ENCODE data around the gene SP7.

Gene SP7

GRCh38 chr12:53327435-53328042 is 8.6 kb downstream of the SP7 start:
- TF ChIP-seq TAF1 (IDR thresholded peaks at IDR 0.05; ENCODE audit: borderline replicate concordance, low read depth, low read length) = no peak
- TF ChIP-seq POLR2AphosphoS5 (IDR thresholded peaks at IDR 0.05; ENCODE audit: low read depth, low read length) = no peak
- TF ChIP-seq POLR2A (IDR thresholded peaks at IDR 0.05; ENCODE audit: low read depth, low read length) = no peak
- DNase-seq (ENCODE audit: insufficient read length) (no peak), FAIRE-seq (no peak)

- DNase-seq (ENCODE audit: insufficient read length) (no peak), FAIRE-seq (no peak)
- no peak for TF ChIP-seq POLR2A (IDR thresholded peaks at IDR 0.05; ENCODE audit: low read depth, low read length)
- no peak for TF ChIP-seq POLR2AphosphoS5 (IDR thresholded peaks at IDR 0.05; ENCODE audit: low read depth, low read length)
- TF ChIP-seq TAF1 (IDR thresholded peaks at IDR 0.05; ENCODE audit: borderline replicate concordance, low read depth, low read length) = no peak
These were observed 9.5 kb downstream of the SP7 start for GRCh38 chr12:53326460-53327185.

GRCh38 chr12:53325511-53326061 is 10.6 kb downstream of the SP7 start:
- DNase-seq (ENCODE audit: insufficient read length) (no peak), FAIRE-seq (no peak)
- TF ChIP-seq TAF1 (IDR thresholded peaks at IDR 0.05; ENCODE audit: borderline replicate concordance, low read depth, low read length) (no peak), POLR2AphosphoS5 (IDR thresholded peaks at IDR 0.05; ENCODE audit: low read depth, low read length) (no peak), POLR2A (IDR thresholded peaks at IDR 0.05; ENCODE audit: low read depth, low read length) (no peak)

GRCh38 chr12:53324779-53325510 is 11.2 kb downstream of the SP7 start:
- FAIRE-seq (peak; percentile 65), DNase-seq (ENCODE audit: insufficient read length) (peak; percentile 94)

GRCh38 chr12:53324113-53324778 is 11.9 kb downstream of the SP7 start:
- peak; percentile 88 for FAIRE-seq
- no peak for DNase-seq (ENCODE audit: insufficient read length)
- TF ChIP-seq TAF1 (IDR thresholded peaks at IDR 0.05; ENCODE audit: borderline replicate concordance, low read depth, low read length) (no peak), POLR2A (IDR thresholded peaks at IDR 0.05; ENCODE audit: low read depth, low read length) (no peak), POLR2AphosphoS5 (IDR thresholded peaks at IDR 0.05; ENCODE audit: low read depth, low read length) (no peak)

More at GRCh38 chr12:53324779-53325510, 11.2 kb downstream of the SP7 start:
- TF ChIP-seq POLR2A (IDR thresholded peaks at IDR 0.05; ENCODE audit: low read depth, low read length) (peak; percentile 30; the same call in 1 of the 2 replicates), TAF1 (IDR thresholded peaks at IDR 0.05; ENCODE audit: borderline replicate concordance, low read depth, low read length) (0 out of 2 replicates have a peak, but pooled peaks have one; percentile 36), POLR2AphosphoS5 (IDR thresholded peaks at IDR 0.05; ENCODE audit: low read depth, low read length) (no peak)

GRCh38 chr12:53320352-53321195 is 15.6 kb downstream of the SP7 start:
- no peak for FAIRE-seq
- no peak for DNase-seq (ENCODE audit: insufficient read length)
- TF ChIP-seq TAF1 (IDR thresholded peaks at IDR 0.05; ENCODE audit: borderline replicate concordance, low read depth, low read length) (no peak), POLR2A (IDR thresholded peaks at IDR 0.05; ENCODE audit: low read depth, low read length) (no peak), POLR2AphosphoS5 (IDR thresholded peaks at IDR 0.05; ENCODE audit: low read depth, low read length) (no peak)

GRCh38 chr12:53313996-53314395 is 22.2 kb downstream of the SP7 start:
- DNase-seq (ENCODE audit: insufficient read length) = no peak
- TF ChIP-seq TAF1 (IDR thresholded peaks at IDR 0.05; ENCODE audit: borderline replicate concordance, low read depth, low read length) (no peak), POLR2A (IDR thresholded peaks at IDR 0.05; ENCODE audit: low read depth, low read length) (no peak), POLR2AphosphoS5 (IDR thresholded peaks at IDR 0.05; ENCODE audit: low read depth, low read length) (no peak)
- no peak for FAIRE-seq

- no peak for FAIRE-seq
- TF ChIP-seq TAF1 (IDR thresholded peaks at IDR 0.05; ENCODE audit: borderline replicate concordance, low read depth, low read length) (no peak), POLR2A (IDR thresholded peaks at IDR 0.05; ENCODE audit: low read depth, low read length) (no peak), POLR2AphosphoS5 (IDR thresholded peaks at IDR 0.05; ENCODE audit: low read depth, low read length) (no peak)
- DNase-seq (ENCODE audit: insufficient read length) = no peak
These were observed 27.9 kb downstream of the SP7 start for GRCh38 chr12:53308276-53308675.

GRCh38 chr12:53306826-53307225 is 29.3 kb downstream of the SP7 start:
- TF ChIP-seq POLR2A (IDR thresholded peaks at IDR 0.05; ENCODE audit: low read depth, low read length) (no peak), POLR2AphosphoS5 (IDR thresholded peaks at IDR 0.05; ENCODE audit: low read depth, low read length) (no peak), TAF1 (IDR thresholded peaks at IDR 0.05; ENCODE audit: borderline replicate concordance, low read depth, low read length) (no peak)
- FAIRE-seq (no peak), DNase-seq (ENCODE audit: insufficient read length) (no peak)

- FAIRE-seq (no peak), DNase-seq (ENCODE audit: insufficient read length) (no peak)
- no peak for TF ChIP-seq POLR2AphosphoS5 (IDR thresholded peaks at IDR 0.05; ENCODE audit: low read depth, low read length)
- no peak for TF ChIP-seq TAF1 (IDR thresholded peaks at IDR 0.05; ENCODE audit: borderline replicate concordance, low read depth, low read length)
- TF ChIP-seq POLR2A (IDR thresholded peaks at IDR 0.05; ENCODE audit: low read depth, low read length) = no peak
These were observed 33.3 kb downstream of the SP7 start for GRCh38 chr12:53302903-53303302.

Data from GM12892 (cell line).